Peyer's patch (tissue), 4 donors: ENCODE results near the gene WARS2.

Source experiments
- POLR2A ChIP-seq, 2 donors: fragments of 450-650 bp; IDR thresholded peaks; one replicate each; pipeline ENCODE4 v1.5.1; 2017; ENCODE audit warnings: antibody characterized with exemption in 2 of 2, mild to moderate bottlenecking in 2 of 2, moderate library complexity in 2 of 2
- TF ChIP-seq, protein P1 (sequence below), 6 experiments: fragments of 450-650 bp in 4 of 6; fragments of 200-600 bp in 2 of 6; sonication (generic) in 1 of 6; IDR thresholded peaks; one replicate each; pipeline ENCODE4 v1.5.1; 2017 to 2019; ENCODE audit warnings: antibody characterized with exemption in 6 of 6, mild to moderate bottlenecking in 3 of 6, moderate library complexity in 1 of 6

DNA sequence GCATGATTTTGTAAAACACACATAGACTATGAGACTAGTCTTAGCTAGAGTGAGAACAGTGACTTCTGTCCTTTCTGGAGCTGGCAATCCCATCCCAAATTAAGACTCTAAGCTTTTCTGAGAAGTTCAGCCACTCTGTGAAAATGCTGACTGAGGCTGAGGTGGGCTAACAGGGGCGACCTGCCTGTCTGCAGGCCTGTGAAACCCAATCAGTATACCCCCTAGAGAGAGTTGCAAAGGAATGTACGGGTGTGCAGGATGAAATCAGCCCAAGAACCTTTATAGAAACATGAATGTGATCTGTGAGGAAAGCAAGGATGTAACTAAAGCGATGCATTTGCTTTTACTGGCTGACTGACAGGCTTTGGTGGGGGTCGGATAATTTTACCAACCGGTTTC lies 136.3 kb downstream of the WARS2 start:
- TF ChIP-seq, protein P1, sequence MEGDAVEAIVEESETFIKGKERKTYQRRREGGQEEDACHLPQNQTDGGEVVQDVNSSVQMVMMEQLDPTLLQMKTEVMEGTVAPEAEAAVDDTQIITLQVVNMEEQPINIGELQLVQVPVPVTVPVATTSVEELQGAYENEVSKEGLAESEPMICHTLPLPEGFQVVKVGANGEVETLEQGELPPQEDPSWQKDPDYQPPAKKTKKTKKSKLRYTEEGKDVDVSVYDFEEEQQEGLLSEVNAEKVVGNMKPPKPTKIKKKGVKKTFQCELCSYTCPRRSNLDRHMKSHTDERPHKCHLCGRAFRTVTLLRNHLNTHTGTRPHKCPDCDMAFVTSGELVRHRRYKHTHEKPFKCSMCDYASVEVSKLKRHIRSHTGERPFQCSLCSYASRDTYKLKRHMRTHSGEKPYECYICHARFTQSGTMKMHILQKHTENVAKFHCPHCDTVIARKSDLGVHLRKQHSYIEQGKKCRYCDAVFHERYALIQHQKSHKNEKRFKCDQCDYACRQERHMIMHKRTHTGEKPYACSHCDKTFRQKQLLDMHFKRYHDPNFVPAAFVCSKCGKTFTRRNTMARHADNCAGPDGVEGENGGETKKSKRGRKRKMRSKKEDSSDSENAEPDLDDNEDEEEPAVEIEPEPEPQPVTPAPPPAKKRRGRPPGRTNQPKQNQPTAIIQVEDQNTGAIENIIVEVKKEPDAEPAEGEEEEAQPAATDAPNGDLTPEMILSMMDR (IDR thresholded peaks at IDR 0.05): no peak
- TF ChIP-seq POLR2A (IDR thresholded peaks at IDR 0.05): no peak
